Measurements from ENCODE around the gene DNAJB1. TPM values are rescaled to one million over a fixed set of nuclear protein-coding genes. Genes with fewer than 3 reads are reported as not detected.

The DNAJB1 gene
- total and polyA plus RNA-seq, 10 of the 15 experiments (the other 5 are each of a cell fraction or from before 2014, with no cell fraction given), result 4.8 to 65.8 (median 34.9) TPM

DNA sequence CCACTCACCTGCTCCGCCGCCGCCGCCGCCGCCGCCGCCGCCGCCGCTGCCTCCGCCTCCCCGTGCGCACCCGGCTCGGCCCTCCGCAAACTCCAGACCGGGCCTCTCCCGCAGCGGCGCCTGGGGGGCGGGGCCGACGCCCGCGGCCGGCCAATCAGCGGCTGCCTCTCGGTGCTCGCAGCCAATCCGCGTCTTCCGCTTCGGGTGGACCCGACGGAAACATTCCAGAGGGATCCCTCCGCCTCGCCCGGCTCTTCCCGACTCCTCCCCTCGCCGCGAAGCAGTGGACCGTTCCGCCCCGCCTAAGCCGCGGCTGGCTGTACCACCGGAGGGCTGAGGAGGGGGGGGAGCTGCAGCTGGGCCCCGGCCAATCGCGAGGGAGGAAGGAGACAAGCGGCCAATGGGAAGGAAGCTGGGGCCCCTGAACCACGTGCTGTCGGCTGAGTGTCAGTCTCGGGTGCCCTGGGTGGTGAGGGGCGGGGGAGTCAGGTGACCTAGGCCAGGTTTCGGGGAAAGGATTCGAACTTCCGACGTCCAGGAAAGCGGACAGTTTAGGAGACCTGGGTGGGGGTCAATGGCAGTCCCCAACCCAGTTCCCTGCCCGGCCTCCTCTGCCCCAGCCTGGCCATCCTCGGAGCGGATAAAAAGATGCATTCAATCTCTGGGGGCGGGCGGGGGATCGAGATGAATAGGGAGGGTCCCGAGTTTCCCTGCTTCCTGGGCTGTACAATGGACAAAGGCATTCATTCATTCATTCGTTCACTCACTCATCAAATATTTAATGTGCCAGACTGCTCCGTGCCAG lies 22.0 kb downstream of the DNAJB1 start, which contains the start of gene GIPC1 (continued):
- TF ChIP-seq, protein P1, sequence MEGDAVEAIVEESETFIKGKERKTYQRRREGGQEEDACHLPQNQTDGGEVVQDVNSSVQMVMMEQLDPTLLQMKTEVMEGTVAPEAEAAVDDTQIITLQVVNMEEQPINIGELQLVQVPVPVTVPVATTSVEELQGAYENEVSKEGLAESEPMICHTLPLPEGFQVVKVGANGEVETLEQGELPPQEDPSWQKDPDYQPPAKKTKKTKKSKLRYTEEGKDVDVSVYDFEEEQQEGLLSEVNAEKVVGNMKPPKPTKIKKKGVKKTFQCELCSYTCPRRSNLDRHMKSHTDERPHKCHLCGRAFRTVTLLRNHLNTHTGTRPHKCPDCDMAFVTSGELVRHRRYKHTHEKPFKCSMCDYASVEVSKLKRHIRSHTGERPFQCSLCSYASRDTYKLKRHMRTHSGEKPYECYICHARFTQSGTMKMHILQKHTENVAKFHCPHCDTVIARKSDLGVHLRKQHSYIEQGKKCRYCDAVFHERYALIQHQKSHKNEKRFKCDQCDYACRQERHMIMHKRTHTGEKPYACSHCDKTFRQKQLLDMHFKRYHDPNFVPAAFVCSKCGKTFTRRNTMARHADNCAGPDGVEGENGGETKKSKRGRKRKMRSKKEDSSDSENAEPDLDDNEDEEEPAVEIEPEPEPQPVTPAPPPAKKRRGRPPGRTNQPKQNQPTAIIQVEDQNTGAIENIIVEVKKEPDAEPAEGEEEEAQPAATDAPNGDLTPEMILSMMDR (IDR thresholded peaks at IDR 0.05 in 2 of 3, conservative IDR thresholded peaks at IDR 0.05 in 1 of 3; ENCODE audit: control insufficient read depth in 2 of 3, extremely low read depth in 1 of 3, insufficient read depth in 1 of 3, low read depth in 3 of 3, low read length in 3 of 3), result no peak
- no peak for TF ChIP-seq MTA2 (IDR thresholded peaks at IDR 0.05; ENCODE audit: low read depth)
- no peak for TF ChIP-seq GABPA (IDR thresholded peaks at IDR 0.05; ENCODE audit: low read depth)
- no peak for TF ChIP-seq STAT3 (IDR thresholded peaks at IDR 0.05; ENCODE audit: low read depth, low read length)
- no peak for TF ChIP-seq SIX5 (IDR thresholded peaks at IDR 0.05; ENCODE audit: low read depth, low read length, severe bottlenecking)
- TF ChIP-seq CHD2 (IDR thresholded peaks at IDR 0.05; ENCODE audit: borderline replicate concordance, low read depth, low read length), result peak; percentile 68; the same call in 1 of the 2 replicates
- no peak for TF ChIP-seq HDAC2 (IDR thresholded peaks at IDR 0.05)
- TF ChIP-seq, protein P2, sequence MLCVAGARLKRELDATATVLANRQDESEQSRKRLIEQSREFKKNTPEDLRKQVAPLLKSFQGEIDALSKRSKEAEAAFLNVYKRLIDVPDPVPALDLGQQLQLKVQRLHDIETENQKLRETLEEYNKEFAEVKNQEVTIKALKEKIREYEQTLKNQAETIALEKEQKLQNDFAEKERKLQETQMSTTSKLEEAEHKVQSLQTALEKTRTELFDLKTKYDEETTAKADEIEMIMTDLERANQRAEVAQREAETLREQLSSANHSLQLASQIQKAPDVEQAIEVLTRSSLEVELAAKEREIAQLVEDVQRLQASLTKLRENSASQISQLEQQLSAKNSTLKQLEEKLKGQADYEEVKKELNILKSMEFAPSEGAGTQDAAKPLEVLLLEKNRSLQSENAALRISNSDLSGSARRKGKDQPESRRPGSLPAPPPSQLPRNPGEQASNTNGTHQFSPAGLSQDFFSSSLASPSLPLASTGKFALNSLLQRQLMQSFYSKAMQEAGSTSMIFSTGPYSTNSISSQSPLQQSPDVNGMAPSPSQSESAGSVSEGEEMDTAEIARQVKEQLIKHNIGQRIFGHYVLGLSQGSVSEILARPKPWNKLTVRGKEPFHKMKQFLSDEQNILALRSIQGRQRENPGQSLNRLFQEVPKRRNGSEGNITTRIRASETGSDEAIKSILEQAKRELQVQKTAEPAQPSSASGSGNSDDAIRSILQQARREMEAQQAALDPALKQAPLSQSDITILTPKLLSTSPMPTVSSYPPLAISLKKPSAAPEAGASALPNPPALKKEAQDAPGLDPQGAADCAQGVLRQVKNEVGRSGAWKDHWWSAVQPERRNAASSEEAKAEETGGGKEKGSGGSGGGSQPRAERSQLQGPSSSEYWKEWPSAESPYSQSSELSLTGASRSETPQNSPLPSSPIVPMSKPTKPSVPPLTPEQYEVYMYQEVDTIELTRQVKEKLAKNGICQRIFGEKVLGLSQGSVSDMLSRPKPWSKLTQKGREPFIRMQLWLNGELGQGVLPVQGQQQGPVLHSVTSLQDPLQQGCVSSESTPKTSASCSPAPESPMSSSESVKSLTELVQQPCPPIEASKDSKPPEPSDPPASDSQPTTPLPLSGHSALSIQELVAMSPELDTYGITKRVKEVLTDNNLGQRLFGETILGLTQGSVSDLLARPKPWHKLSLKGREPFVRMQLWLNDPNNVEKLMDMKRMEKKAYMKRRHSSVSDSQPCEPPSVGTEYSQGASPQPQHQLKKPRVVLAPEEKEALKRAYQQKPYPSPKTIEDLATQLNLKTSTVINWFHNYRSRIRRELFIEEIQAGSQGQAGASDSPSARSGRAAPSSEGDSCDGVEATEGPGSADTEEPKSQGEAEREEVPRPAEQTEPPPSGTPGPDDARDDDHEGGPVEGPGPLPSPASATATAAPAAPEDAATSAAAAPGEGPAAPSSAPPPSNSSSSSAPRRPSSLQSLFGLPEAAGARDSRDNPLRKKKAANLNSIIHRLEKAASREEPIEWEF (IDR thresholded peaks at IDR 0.05; ENCODE audit: insufficient replicate concordance, low read depth, low read length), result no peak
- TF ChIP-seq ZNF622 (IDR thresholded peaks at IDR 0.05), result no peak
- peak; percentile 36; the same call in 1 of the 2 replicates for TF ChIP-seq JUND (IDR thresholded peaks at IDR 0.05; ENCODE audit: low read depth, low read length)
- no peak for TF ChIP-seq NFYA (IDR thresholded peaks at IDR 0.05; ENCODE audit: borderline replicate concordance, low read depth, low read length)
- peak; percentile 88 for TF ChIP-seq NFYB (IDR thresholded peaks at IDR 0.05; ENCODE audit: insufficient read depth, low read depth, low read length)
- TF ChIP-seq LARP7 (IDR thresholded peaks at IDR 0.05), result peak; percentile 40
- TF ChIP-seq SUZ12 (IDR thresholded peaks at IDR 0.05; ENCODE audit: unreplicated experiment), result no peak
- TF ChIP-seq, protein P3, sequence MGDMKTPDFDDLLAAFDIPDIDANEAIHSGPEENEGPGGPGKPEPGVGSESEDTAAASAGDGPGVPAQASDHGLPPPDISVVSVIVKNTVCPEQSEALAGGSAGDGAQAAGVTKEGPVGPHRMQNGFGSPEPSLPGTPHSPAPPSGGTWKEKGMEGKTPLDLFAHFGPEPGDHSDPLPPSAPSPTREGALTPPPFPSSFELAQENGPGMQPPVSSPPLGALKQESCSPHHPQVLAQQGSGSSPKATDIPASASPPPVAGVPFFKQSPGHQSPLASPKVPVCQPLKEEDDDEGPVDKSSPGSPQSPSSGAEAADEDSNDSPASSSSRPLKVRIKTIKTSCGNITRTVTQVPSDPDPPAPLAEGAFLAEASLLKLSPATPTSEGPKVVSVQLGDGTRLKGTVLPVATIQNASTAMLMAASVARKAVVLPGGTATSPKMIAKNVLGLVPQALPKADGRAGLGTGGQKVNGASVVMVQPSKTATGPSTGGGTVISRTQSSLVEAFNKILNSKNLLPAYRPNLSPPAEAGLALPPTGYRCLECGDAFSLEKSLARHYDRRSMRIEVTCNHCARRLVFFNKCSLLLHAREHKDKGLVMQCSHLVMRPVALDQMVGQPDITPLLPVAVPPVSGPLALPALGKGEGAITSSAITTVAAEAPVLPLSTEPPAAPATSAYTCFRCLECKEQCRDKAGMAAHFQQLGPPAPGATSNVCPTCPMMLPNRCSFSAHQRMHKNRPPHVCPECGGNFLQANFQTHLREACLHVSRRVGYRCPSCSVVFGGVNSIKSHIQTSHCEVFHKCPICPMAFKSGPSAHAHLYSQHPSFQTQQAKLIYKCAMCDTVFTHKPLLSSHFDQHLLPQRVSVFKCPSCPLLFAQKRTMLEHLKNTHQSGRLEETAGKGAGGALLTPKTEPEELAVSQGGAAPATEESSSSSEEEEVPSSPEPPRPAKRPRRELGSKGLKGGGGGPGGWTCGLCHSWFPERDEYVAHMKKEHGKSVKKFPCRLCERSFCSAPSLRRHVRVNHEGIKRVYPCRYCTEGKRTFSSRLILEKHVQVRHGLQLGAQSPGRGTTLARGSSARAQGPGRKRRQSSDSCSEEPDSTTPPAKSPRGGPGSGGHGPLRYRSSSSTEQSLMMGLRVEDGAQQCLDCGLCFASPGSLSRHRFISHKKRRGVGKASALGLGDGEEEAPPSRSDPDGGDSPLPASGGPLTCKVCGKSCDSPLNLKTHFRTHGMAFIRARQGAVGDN (IDR thresholded peaks at IDR 0.05), result no peak
- TF ChIP-seq RB1 (IDR thresholded peaks at IDR 0.05; ENCODE audit: borderline replicate concordance), result no peak; the same call in 1 of the 2 replicates
- no peak for TF ChIP-seq SREBF1 (IDR thresholded peaks at IDR 0.05; ENCODE audit: low read length)
- no peak for TF ChIP-seq EZH2 (IDR thresholded peaks at IDR 0.05; ENCODE audit: borderline replicate concordance, control insufficient read depth, low read depth, low read length)
- TF ChIP-seq CREM (IDR thresholded peaks at IDR 0.05; ENCODE audit: low read depth), result no peak
